OCI-LY1 (cell line): ENCODE data around the gene BORCS8.

Experiments
- H2AFZ ChIP-seq: fragments of 200-600 bp; sonication (generic), shearing (Covaris generic); 2 replicates; pipeline ENCODE4 v1.6.0; 2014; ENCODE audit warnings: antibody characterized with exemption, mild to moderate bottlenecking, low read length
- H3F3A ChIP-seq: fragments of 200-600 bp; sonication (generic), shearing (Covaris generic); 2 replicates; pipeline ENCODE4 v1.6.0; 2014; ENCODE audit warnings: mild to moderate bottlenecking, antibody characterized with exemption, low read length, moderate library complexity; ENCODE audit not compliant: insufficient read depth
- H3K27ac ChIP-seq: fragments of 200-600 bp; sonication (generic); 2 replicates; pipeline ENCODE4 v1.5.1; 2014; ENCODE audit warnings: low read length, mixed run types, mild to moderate bottlenecking, low read depth; ENCODE audit not compliant: poor library complexity, severe bottlenecking
- H3K27me3 ChIP-seq: fragments of 200-600 bp; sonication (generic); 2 replicates; pipeline ENCODE4 v1.6.0; 2014; ENCODE audit warnings: antibody characterized with exemption, mild to moderate bottlenecking, low read length, moderate library complexity; ENCODE audit not compliant: insufficient read depth
- H3K36me3 ChIP-seq: fragments of 200-600 bp; sonication (generic); 2 replicates; pipeline ENCODE4 v1.6.1; 2014; ENCODE audit warnings: mild to moderate bottlenecking, antibody characterized with exemption, low read length, moderate library complexity, mixed read lengths; ENCODE audit not compliant: insufficient read depth
- H3K4me1 ChIP-seq: fragments of 200-600 bp; sonication (generic); 2 replicates; pipeline ENCODE4 v1.5.1; 2014; ENCODE audit warnings: mild to moderate bottlenecking, low read length, moderate library complexity; ENCODE audit not compliant: insufficient read depth, severe bottlenecking
- H3K4me2 ChIP-seq: fragments of 200-600 bp; sonication (generic), shearing (Covaris generic); 2 replicates; pipeline ENCODE4 v1.6.1; 2014; ENCODE audit warnings: low read length
- H3K4me3 ChIP-seq: fragments of 200-600 bp; sonication (generic); 2 replicates; pipeline ENCODE4 v1.5.1; 2014; ENCODE audit warnings: low read length, low read depth, mild to moderate bottlenecking, mixed read lengths; ENCODE audit not compliant: poor library complexity, severe bottlenecking
- H3K79me2 ChIP-seq: fragments of 200-600 bp; shearing (Covaris generic); 2 replicates; pipeline ENCODE4 v1.6.1; 2016; ENCODE audit warnings: mixed run types, low read length, mixed read lengths; ENCODE audit not compliant: insufficient read depth
- H3K9ac ChIP-seq: fragments of 200-600 bp; sonication (generic), shearing (Covaris generic); 2 replicates; pipeline ENCODE4 v1.6.1; 2014; ENCODE audit warnings: mild to moderate bottlenecking, low read length, mixed read lengths
- H3K9me2 ChIP-seq: fragments of 200-600 bp; sonication (generic), shearing (Covaris generic); 2 replicates; pipeline ENCODE4 v1.6.1; 2014; ENCODE audit warnings: low read depth, mild to moderate bottlenecking, low read length, mixed read lengths
- H3K9me3 ChIP-seq: fragments of 200-600 bp; shearing (Covaris generic); 2 replicates; pipeline ENCODE4 v1.6.1; 2014; ENCODE audit warnings: low read length, mixed read lengths
- H4K20me1 ChIP-seq: fragments of 200-600 bp; sonication (generic), shearing (Covaris generic); 2 replicates; pipeline ENCODE4 v1.6.0; 2016; ENCODE audit warnings: mild to moderate bottlenecking, low read length; ENCODE audit not compliant: insufficient read depth
- EZH2 ChIP-seq: fragments of 200-600 bp; sonication (generic), shearing (Covaris generic); IDR thresholded peaks from 2 replicates; pipeline ENCODE4 v1.8.0; 2017; ENCODE audit warnings: borderline replicate concordance, mixed run types, mild to moderate bottlenecking, antibody characterized with exemption, low read length, moderate library complexity, mixed read lengths
- TF ChIP-seq, protein P1 (sequence below): fragments of 200-600 bp; sonication (generic), shearing (Covaris generic); IDR thresholded peaks from 2 replicates; pipeline ENCODE4 v1.5.1; 2017; ENCODE audit warnings: mild to moderate bottlenecking, antibody characterized with exemption, low read length, moderate library complexity, mixed read lengths

BORCS8 gene

DNA sequence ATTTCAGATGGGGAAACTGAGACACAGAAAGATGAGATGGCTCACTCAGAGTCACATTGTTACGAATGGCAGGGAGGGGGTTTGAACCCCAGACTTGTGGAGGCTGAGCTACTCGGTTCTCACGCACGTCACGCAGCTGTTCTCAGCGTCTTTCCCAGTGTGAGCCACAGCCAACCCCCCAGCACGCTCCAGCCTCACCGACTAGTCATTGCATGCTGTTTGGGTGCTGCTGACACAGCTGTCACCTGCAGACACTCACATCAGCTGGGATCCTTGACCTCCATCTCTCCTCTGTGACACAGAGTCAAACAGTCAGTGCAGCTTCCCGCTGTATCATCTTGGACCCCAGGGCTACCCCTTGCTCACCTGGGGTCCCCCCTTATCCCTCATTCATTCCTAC lies 17.4 kb upstream of the BORCS8 start:
- Histone ChIP-seq H3K9ac (no peak overlapping the region), H3K27me3 (peaks cover 14% of the 10 kb centered on the region; the same call in 1 of the 2 replicates), H2AFZ (no peak overlapping the region), H3K9me3 (no peaks in the 10 kb centered on the region), H3K4me2 (no peak overlapping the region), H3F3A (no peaks in the 10 kb centered on the region), H3K79me2 (no peaks in the 10 kb centered on the region), H3K4me1 (no peaks in the 10 kb centered on the region), H3K4me3 (no peak overlapping the region), H3K27ac (no peak overlapping the region), H3K9me2 (no peaks in the 10 kb centered on the region), H3K36me3 (no peaks in the 10 kb centered on the region), H4K20me1 (no peaks in the 10 kb centered on the region)
- no peak for TF ChIP-seq EZH2
- TF ChIP-seq, protein P1, sequence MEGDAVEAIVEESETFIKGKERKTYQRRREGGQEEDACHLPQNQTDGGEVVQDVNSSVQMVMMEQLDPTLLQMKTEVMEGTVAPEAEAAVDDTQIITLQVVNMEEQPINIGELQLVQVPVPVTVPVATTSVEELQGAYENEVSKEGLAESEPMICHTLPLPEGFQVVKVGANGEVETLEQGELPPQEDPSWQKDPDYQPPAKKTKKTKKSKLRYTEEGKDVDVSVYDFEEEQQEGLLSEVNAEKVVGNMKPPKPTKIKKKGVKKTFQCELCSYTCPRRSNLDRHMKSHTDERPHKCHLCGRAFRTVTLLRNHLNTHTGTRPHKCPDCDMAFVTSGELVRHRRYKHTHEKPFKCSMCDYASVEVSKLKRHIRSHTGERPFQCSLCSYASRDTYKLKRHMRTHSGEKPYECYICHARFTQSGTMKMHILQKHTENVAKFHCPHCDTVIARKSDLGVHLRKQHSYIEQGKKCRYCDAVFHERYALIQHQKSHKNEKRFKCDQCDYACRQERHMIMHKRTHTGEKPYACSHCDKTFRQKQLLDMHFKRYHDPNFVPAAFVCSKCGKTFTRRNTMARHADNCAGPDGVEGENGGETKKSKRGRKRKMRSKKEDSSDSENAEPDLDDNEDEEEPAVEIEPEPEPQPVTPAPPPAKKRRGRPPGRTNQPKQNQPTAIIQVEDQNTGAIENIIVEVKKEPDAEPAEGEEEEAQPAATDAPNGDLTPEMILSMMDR, result no peak

DNA sequence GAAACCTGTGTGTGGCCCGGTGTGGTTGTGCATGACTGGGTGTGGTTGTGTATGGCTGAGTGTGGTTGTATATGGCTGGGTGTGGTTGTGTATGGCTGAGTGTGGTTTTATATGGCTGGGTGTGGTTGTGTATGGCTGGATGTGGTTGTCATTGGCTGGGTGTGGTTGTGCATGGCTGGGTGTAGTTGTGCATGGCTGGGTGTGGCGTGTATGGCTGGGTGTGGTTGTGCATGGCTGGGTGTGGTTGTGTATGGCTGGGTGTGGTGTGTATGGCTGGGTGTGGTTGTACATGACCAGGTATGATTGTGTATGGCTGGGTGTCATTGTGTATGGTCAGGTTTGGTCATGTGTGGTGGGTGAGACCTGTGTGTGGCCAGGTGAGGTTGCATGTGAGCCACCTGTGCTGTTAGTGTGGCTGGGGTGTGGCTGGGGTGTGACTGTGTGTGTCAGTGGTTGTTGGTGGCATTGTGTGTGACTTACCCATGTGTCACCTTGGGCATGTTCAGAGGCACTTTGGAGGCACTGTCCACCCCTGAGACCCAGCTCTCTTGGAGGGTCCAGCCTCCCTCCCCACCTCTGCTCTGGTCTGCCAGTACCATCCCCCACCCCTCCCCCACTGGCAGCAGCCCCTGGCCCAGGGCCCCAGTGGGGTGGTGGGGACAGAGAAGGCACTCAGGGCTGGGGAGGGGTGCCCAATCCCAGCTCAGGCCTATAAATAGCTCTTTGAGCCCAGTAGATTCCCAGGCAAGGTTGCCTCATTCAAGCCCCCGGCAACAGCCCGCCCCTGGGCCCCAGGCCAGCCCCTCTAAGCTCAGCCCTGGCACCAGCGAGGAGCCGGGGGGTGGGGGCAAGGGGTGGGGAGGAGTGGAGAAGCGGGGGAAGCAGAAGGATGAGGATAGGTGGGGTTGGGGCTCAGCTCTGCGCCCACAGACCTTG lies 16.0 kb upstream of the BORCS8 start:
- no peak overlapping the region for H3K4me2 ChIP-seq
- no peak overlapping the region for H3K27ac ChIP-seq
- no peaks in the 10 kb centered on the region for H4K20me1 ChIP-seq
- H3K9ac ChIP-seq, result no peak overlapping the region
- no peaks in the 10 kb centered on the region for H3K4me1 ChIP-seq
- no peaks in the 10 kb centered on the region for H3K36me3 ChIP-seq
- H2AFZ ChIP-seq, result no peak overlapping the region
- no peaks in the 10 kb centered on the region for H3K79me2 ChIP-seq
- TF ChIP-seq EZH2, result no peak
- TF ChIP-seq, protein P1, result no peak
- H3K9me3 ChIP-seq, result no peaks in the 10 kb centered on the region
- H3K4me3 ChIP-seq, result no peak overlapping the region
- H3K27me3 ChIP-seq, result peaks cover 14% of the 10 kb centered on the region; the same call in 1 of the 2 replicates
- H3K9me2 ChIP-seq, result no peaks in the 10 kb centered on the region
- H3F3A ChIP-seq, result no peaks in the 10 kb centered on the region

DNA sequence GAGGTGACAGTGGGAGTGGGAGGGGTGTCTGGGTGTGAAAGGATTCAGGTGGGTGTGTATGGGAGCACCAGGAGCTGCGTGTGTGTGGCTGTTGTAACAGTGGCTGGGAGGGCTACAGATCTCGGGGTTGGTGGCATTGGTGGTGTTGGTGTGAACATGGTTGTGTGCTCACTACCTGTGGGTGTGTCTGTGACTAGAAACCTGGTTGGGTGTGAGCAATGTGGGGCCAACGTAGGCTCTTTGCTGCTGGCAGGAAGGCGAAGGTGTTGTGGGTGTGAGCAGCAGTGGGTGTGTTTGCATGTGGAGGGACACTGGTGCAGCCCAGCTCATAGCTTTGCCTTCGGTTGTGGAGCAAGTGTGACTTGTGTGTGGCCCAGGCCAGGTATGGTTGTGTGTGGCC lies 15.0 kb upstream of the BORCS8 start:
- Histone ChIP-seq H3K4me3 (no peak overlapping the region), H3K27ac (no peak overlapping the region), H3K9me2 (no peaks in the 10 kb centered on the region), H3K9ac (no peak overlapping the region), H3K4me2 (no peak overlapping the region), H3F3A (no peaks in the 10 kb centered on the region), H4K20me1 (no peaks in the 10 kb centered on the region), H3K27me3 (peaks cover 14% of the 10 kb centered on the region; the same call in 1 of the 2 replicates), H2AFZ (no peak overlapping the region), H3K4me1 (peaks cover 7% of the 10 kb centered on the region), H3K79me2 (0 out of 2 replicates have a peak, but pooled peaks cover 6% of the 10 kb centered on the region), H3K9me3 (no peaks in the 10 kb centered on the region), H3K36me3 (no peaks in the 10 kb centered on the region)
- no peak for TF ChIP-seq EZH2
- TF ChIP-seq, protein P1, result no peak
